ENCODE data around the gene PDS5A. TPM values are rescaled to one million over a fixed set of nuclear protein-coding genes. Genes with fewer than 3 reads are reported as not detected.

Gene PDS5A
- total RNA-seq, 1 donor from 2014 or later: 53.3 TPM

GRCh38 chr4:39970671-39971640 is 6.8 kb downstream of the PDS5A start:
- Mint-ChIP-seq H3K4me3 (ENCODE audit: unreplicated experiment) (no peak overlapping the region), H3K4me1 (ENCODE audit: low read depth) (peaks cover 40% of the 10 kb centered on the region), H3K36me3 (ENCODE audit: low read depth) (peaks cover 8% of the 10 kb centered on the region), H3K9me3 (ENCODE audit: low read depth) (no peaks in the 10 kb centered on the region), H3K27ac (ENCODE audit: unreplicated experiment) (peak overlapping the region; percentile 15), H3K27me3 (ENCODE audit: low read depth) (no peaks in the 10 kb centered on the region)
- DNase-seq (ENCODE audit: low spot score): no peak
- TF ChIP-seq CTCF (IDR thresholded peaks at IDR 0.05): no peak

- Mint-ChIP-seq H3K4me1 (ENCODE audit: low read depth) (peaks cover 9% of the 10 kb centered on the region), H3K27me3 (ENCODE audit: low read depth) (no peaks in the 10 kb centered on the region), H3K27ac (ENCODE audit: unreplicated experiment) (no peak overlapping the region), H3K4me3 (ENCODE audit: unreplicated experiment) (no peak overlapping the region), H3K36me3 (ENCODE audit: low read depth) (no peaks in the 10 kb centered on the region), H3K9me3 (ENCODE audit: low read depth) (no peaks in the 10 kb centered on the region)
- TF ChIP-seq CTCF (IDR thresholded peaks at IDR 0.05): no peak
- no peak for DNase-seq (ENCODE audit: low spot score)
Measured at GRCh38 chr4:39963656-39964055, 14.1 kb downstream of the PDS5A start.

- Mint-ChIP-seq H3K9me3 (ENCODE audit: low read depth) (no peaks in the 10 kb centered on the region), H3K4me3 (ENCODE audit: unreplicated experiment) (no peak overlapping the region), H3K36me3 (ENCODE audit: low read depth) (no peaks in the 10 kb centered on the region), H3K27ac (ENCODE audit: unreplicated experiment) (no peak overlapping the region), H3K4me1 (ENCODE audit: low read depth) (peaks cover 17% of the 10 kb centered on the region), H3K27me3 (ENCODE audit: low read depth) (no peaks in the 10 kb centered on the region)
- DNase-seq (ENCODE audit: low spot score): no peak
- no peak for TF ChIP-seq CTCF (IDR thresholded peaks at IDR 0.05)
Measured at GRCh38 chr4:39961311-39961877, 16.3 kb downstream of the PDS5A start.

- H3K4me3 Mint-ChIP-seq (ENCODE audit: unreplicated experiment): no peak overlapping the region
- TF ChIP-seq CTCF (IDR thresholded peaks at IDR 0.05): no peak
- no peaks in the 10 kb centered on the region for H3K9me3 Mint-ChIP-seq (ENCODE audit: low read depth)
- no peak for DNase-seq (ENCODE audit: low spot score)
- H3K27ac Mint-ChIP-seq (ENCODE audit: unreplicated experiment): peak overlapping the region; percentile 69
- no peaks in the 10 kb centered on the region for H3K27me3 Mint-ChIP-seq (ENCODE audit: low read depth)
- peaks cover 50% of the 10 kb centered on the region for H3K4me1 Mint-ChIP-seq (ENCODE audit: low read depth)
- peaks cover 2% of the 10 kb centered on the region for H3K36me3 Mint-ChIP-seq (ENCODE audit: low read depth)
Measured at GRCh38 chr4:39950861-39951481, 26.7 kb downstream of the PDS5A start.

- peaks cover 47% of the 10 kb centered on the region for H3K4me1 Mint-ChIP-seq (ENCODE audit: low read depth)
- H3K36me3 Mint-ChIP-seq (ENCODE audit: low read depth): no peaks in the 10 kb centered on the region
- no peaks in the 10 kb centered on the region for H3K9me3 Mint-ChIP-seq (ENCODE audit: low read depth)
- no peaks in the 10 kb centered on the region for H3K27me3 Mint-ChIP-seq (ENCODE audit: low read depth)
- peak overlapping the region; percentile 59 for H3K27ac Mint-ChIP-seq (ENCODE audit: unreplicated experiment)
- no peak for DNase-seq (ENCODE audit: low spot score)
- no peak overlapping the region for H3K4me3 Mint-ChIP-seq (ENCODE audit: unreplicated experiment)
- no peak for TF ChIP-seq CTCF (IDR thresholded peaks at IDR 0.05)
Measured at GRCh38 chr4:39947963-39948362, 29.7 kb downstream of the PDS5A start.
